Measurements from ENCODE around the gene NHLRC1.

DNA sequence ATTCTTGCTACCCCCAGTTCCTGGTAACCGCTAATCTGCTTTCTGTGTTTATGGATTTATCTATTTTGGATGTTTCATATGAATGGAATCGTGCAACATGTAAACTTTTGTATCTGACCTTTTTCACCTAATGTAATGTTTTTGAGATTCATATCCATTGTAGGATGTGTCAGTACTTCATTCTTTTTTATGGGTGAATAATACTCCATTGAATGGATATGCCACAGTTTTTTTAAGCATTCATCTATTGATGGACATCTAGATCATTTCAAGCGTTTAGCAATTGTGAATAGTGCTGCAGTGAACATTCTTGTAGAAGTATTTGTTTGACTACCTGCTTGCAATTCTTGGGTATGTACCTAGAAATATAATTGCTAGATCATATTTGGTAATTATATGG is 45.8 kb upstream of the NHLRC1 start:
- TF ChIP-seq, protein P1, sequence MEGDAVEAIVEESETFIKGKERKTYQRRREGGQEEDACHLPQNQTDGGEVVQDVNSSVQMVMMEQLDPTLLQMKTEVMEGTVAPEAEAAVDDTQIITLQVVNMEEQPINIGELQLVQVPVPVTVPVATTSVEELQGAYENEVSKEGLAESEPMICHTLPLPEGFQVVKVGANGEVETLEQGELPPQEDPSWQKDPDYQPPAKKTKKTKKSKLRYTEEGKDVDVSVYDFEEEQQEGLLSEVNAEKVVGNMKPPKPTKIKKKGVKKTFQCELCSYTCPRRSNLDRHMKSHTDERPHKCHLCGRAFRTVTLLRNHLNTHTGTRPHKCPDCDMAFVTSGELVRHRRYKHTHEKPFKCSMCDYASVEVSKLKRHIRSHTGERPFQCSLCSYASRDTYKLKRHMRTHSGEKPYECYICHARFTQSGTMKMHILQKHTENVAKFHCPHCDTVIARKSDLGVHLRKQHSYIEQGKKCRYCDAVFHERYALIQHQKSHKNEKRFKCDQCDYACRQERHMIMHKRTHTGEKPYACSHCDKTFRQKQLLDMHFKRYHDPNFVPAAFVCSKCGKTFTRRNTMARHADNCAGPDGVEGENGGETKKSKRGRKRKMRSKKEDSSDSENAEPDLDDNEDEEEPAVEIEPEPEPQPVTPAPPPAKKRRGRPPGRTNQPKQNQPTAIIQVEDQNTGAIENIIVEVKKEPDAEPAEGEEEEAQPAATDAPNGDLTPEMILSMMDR (IDR thresholded peaks at IDR 0.05 in 8 of 11, conservative IDR thresholded peaks at IDR 0.05 in 3 of 11) = no peak
- TF ChIP-seq POLR2A (IDR thresholded peaks at IDR 0.05) = no peak

Measured in spleen (tissue), 7 donors.